DMS 273 treated with DMSO at 0.1 percent for 48 hours (cell line): ENCODE results near the gene TARS3.
"Not testable (repeated sequence)": the region's sequence is repeated elsewhere in the genome, so short reads cannot be mapped to it uniquely, and the experiment has no call there.

Experiments
- DNase-seq: peaks from one replicate; lab custom pipeline; 2025; lab: John Stamatoyannopoulos, UW

Gene TARS3

GRCh38 chr15:101723874-101724674 is at the start of gene TARS3:
Gene TARS3 (minus strand): TSS chr15:101724473. CDS start chr15:101724387, 86 bp downstream.
- peak; percentile 54 for DNase-seq

GRCh38 chr15:101773496-101774100 is 49.3 kb upstream of the TARS3 start:
- no peak for DNase-seq

GRCh38 chr15:101772921-101773320 is 48.6 kb upstream of the TARS3 start:
- no peak for DNase-seq

- DNase-seq = not testable (repeated sequence)
Measured at GRCh38 chr15:101767083-101767640, 42.9 kb upstream of the TARS3 start.

DNA sequence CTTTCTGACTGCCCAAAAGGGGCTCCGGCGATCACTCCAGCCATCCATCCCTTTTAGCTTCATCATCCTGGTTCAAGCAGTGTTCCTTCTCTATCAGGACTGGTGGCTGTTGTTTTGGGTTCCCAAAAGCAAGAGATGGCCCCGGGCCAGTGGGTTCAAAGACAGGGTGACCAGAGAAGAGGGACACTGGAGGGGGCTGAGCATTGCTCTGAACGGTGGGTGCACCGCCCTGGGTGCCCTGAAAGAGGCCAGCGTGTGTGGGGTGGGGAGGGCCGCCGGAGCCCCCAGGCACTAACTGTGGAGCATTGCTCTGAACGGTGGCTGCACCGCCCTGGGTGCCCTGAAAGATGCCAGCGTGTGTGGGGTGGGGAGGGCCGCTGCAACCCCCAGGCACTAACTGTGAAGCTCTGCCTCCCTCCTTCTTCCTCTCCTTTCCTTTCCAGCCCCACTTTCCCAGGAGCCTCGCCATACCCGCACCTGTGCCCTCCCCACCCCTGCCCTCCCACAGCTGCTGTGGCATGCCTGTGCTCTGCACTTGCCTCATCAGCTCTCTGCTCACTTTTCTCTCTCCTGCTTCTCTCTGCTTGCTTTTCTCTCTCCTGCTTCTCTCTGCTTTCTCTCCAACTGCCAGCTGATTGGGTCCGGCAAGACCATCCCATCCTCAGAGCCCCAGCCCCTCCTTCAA is 41.6 kb upstream of the TARS3 start:
- no peak for DNase-seq

- DNase-seq = not testable (repeated sequence)
Measured at GRCh38 chr15:101765340-101765671, 41.0 kb upstream of the TARS3 start.

DNA sequence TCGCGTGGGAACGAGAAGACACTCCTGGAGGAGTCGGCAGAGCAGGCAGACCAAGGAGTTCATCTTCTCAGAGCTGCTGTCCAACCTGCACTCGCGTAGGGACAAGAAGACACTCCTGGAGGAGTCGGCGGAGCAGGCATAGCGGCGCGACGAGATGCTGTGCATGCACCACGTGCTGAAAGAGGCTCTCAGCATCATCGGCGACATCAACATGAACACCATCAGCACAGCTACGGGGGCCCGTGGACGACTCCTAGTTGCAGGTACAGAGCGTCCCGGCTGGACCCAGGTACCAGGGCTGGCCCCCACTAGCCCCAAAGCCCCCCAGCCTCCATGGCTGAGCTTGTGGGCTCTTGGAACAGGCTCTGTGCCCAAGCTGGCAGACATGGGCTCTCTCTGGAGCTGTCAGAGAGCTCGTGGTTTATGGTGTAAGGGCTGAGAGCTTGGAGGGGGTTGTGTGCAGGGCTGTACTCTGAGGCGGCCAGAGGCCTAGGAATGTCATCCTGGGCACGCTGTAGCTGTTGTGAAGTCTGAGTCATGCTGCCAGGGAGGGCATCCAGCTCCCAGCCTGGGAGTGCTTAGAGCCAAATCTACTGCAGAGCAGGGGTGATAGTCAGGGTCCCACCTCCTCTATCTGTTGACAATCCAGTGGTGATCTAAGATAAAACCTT is 40.5 kb upstream of the TARS3 start:
- DNase-seq = not testable (repeated sequence)

GRCh38 chr15:101746716-101747082 is 22.4 kb upstream of the TARS3 start:
- not testable (repeated sequence) for DNase-seq

GRCh38 chr15:101734837-101735236 is 10.6 kb upstream of the TARS3 start:
- not testable (repeated sequence) for DNase-seq

DNA sequence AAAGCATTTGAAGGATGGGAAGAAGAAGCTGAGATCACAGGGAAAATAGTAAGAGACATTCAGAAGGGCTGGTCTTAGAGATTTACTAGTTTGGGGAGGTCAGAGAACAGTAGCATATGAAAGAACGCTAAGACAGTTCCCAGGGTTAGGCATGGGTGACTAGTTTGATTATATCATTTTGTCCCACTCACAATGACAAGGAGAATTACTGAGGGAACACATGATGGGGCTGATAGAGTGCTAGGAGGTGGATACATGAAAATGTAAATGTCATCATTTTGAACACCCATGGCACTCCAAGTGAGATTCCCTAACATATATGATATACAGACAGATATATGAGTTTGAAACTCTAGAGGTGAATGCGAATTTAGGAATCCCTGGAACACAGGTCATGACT is 9.3 kb upstream of the TARS3 start:
- no peak for DNase-seq

DNA sequence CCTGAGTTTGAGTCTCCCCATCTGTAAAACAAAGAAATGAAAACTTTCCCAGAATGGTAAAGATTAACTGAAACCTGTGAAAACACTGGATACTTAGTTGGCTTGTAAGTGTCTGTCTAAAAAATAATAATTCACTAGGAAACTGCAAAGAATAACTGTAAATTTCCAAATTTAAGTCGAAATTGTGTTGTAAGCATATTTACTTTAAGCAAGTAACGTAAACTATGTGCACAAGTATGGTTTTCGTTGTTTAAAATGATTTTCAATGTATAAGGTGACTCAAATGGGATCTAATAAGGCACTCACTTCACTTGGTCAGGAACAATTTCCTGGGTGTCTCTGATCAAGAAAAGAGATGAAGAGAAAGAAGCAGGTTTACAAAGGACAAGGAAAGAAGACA is 8.5 kb upstream of the TARS3 start:
- DNase-seq = no peak

- no peak for DNase-seq
Measured at GRCh38 chr15:101731746-101732145, 7.5 kb upstream of the TARS3 start.

DNA sequence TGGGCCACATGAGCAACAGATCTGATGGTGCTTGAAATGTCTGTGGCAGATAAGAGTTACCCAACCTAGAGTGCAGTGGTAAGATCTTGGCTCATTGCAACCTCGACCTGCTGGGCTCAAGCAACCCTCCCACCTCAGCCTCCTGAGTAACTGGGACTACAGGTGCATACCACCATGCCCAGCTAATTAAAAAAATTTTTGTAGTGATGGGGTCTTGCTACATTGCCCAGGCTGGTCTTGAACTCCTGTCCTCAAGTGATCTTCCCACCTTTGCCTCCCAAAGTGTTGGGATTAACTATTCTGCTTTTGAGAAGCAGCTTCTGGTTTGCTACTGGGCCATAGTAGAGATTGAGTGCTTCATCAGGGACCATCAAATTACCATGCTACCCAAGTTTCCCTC is 2.9 kb upstream of the TARS3 start:
- no peak for DNase-seq

- no peak for DNase-seq
Measured at GRCh38 chr15:101725073-101725472, 800 bp upstream of the TARS3 start.

- no peak for DNase-seq
Measured at GRCh38 chr15:101724675-101725005, 367 bp upstream of the TARS3 start.

DNA sequence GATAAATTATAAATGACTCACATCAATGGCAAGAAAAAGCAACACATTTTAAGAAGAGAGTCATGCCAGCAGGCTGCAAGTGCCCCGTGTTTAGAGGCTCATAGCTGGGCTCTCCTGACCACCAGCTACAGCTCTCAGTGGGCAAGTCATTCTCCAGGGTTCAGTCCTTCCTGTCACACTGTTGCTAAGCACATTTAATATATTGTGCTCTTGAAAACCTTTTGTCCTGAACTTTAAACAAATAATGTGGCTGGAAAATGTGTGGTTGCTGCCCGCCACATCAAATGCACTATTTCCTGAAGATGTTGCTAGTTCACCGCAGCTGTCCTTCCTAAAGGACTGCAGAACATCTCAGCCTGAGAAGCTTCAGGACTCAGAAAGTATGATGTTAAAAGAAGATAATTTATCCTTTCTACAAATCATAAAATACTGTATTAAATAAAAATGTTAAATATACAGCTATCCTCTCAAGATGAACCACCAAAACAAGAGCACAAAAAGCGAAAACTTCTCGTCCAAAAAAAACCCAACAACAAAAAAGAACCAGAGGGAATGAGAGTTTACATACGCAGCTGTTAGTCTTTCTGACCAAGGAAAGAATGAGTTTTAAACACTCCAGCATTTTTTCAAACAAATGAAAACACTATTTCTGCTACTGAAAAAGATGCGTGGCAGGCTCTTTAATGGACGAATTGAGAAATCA is 951 bp downstream of the TARS3 start:
- DNase-seq = no peak

- no peak for DNase-seq
Measured at GRCh38 chr15:101718896-101719295, 5.4 kb downstream of the TARS3 start.

- DNase-seq = no peak
Measured at GRCh38 chr15:101712078-101712477, 12.2 kb downstream of the TARS3 start.

DNA sequence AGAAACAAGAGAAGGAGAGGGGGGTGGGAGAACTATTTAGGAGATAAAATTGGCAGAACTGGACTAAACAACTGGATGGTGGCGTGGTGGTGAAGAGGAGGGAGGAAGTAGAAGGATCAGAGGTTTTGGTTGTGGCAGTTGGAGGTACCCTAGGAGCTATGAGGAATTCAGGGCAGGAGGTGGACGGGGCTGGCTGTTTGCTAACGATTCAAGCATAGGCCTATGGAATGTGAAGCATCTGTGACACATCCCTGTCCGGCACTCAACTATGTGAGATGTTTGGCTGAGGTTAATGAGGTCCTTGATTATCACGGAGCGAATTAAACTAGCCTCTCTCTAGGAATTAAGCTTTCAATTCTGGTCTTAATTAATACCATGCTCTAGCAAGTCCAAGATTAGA is 13.5 kb downstream of the TARS3 start:
- no peak for DNase-seq

- DNase-seq = no peak
Measured at GRCh38 chr15:101709466-101709865, 14.8 kb downstream of the TARS3 start.

DNA sequence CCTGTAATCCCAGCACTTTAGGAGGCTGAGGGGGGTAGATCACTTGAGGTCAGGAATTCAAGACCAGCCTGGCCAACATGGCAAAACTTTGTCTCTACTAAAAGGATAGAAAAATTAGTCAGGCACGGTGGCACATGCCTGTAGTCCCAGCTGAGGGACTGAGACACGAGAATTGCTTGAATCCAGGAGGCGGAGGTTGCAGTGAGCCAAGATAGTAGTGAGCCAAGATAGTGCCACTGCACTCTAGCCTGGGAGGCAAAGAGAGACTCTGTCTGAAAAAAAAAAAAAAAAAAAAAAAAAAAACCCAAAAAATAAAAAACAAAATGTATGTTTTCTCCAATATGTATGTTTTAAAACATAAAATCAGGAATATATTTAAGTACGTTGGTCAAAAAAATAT is 16.3 kb downstream of the TARS3 start:
- DNase-seq = no peak

DNA sequence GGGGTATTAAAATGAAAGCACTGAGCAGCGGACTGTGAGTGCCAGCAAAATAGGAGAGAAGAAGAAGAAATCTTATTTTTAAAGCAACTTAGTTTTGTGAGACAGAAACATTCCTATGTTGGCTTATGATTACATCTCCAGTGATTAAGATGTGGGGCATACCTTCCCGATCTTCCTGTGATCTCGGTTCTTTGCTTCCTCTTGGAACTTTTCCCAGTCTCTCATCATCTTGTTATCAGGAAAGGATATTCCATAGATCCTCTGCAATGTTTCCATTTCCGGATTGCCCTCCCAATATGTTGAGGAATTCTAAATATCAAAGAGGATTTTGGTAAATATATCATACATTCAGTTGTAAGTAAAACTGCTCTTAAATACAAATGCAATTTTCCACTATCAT is 22.2 kb downstream of the TARS3 start:
- no peak for DNase-seq
